RCC 7860 (cell line): ENCODE measurements around the gene HUS1.
"Not testable (repeated sequence)": the region's sequence is repeated elsewhere in the genome, so short reads cannot be mapped to it uniquely, and the experiment has no call there.

Source experiments
- DNase-seq: peaks from one replicate; pipeline ENCODE4 v3.0.0-alpha.2; 2015; ENCODE audit warnings: low spot score
- FAIRE-seq: peaks from 2 replicates; lab custom pipeline; 2012; peaks lifted over from hg19 to GRCh38; lab: Jason Lieb, UNC

Gene HUS1

GRCh38 chr7:47931005-47932004, 48.1 kb downstream of the HUS1 start:
- DNase-seq (no peak), FAIRE-seq (no peak)

- no peak for DNase-seq
Measured at GRCh38 chr7:47924266-47924665, 55.1 kb downstream of the HUS1 start.

GRCh38 chr7:47923081-47923875, 56.1 kb downstream of the HUS1 start:
- FAIRE-seq, DNase-seq: not testable (repeated sequence)

More at GRCh38 chr7:47924266-47924665, 55.1 kb downstream of the HUS1 start:
- no peak for FAIRE-seq

- DNase-seq, FAIRE-seq: not testable (repeated sequence)
Measured at GRCh38 chr7:47916514-47916913, 62.9 kb downstream of the HUS1 start.

- DNase-seq (no peak), FAIRE-seq (peak; percentile 53)
Measured at GRCh38 chr7:47915616-47915976, 63.8 kb downstream of the HUS1 start.

- no peak for FAIRE-seq
Measured at GRCh38 chr7:47914717-47915615, 64.4 kb downstream of the HUS1 start.

More at GRCh38 chr7:47914717-47915615, 64.4 kb downstream of the HUS1 start:
- no peak for DNase-seq
